HepG2 (cell line): Measurements from ENCODE around the gene PLK3. TPM values are rescaled to one million over a fixed set of nuclear protein-coding genes. Genes with fewer than 3 reads are reported as not detected.

Experiments
- DNMT1 ChIP-seq: sonication (generic); formaldehyde crosslinking; IDR thresholded peaks from 2 replicates; pipeline ENCODE4 v1.5.1; 2020; ENCODE audit warnings: mild to moderate bottlenecking, missing genetic modification reagents
- FOXP1 ChIP-seq, 2 experiments: fragments of 450-650 bp in 1 of 2; IDR thresholded peaks; 2 replicates each; pipeline ENCODE4 v1.6.1; 2017 to 2018; ENCODE audit warnings: antibody characterized with exemption in 1 of 2
- HHEX ChIP-seq: IDR thresholded peaks from 2 replicates; pipeline ENCODE4 v1.6.1; 2016; ENCODE audit warnings: control low read depth
- HOXA9 ChIP-seq: sonication (generic); formaldehyde crosslinking; IDR thresholded peaks from 2 replicates; pipeline ENCODE4 v1.8.1; 2022; ENCODE audit warnings: missing genetic modification reagents, mild to moderate bottlenecking, moderate library complexity, borderline replicate concordance
- MIER3 ChIP-seq: IDR thresholded peaks from 2 replicates; pipeline ENCODE4 v1.6.1; 2016; ENCODE audit warnings: missing compliant biosample characterization, borderline replicate concordance
- MZF1 ChIP-seq: sonication (generic); formaldehyde crosslinking; IDR thresholded peaks from 2 replicates; pipeline ENCODE4 v1.8.1; 2023; ENCODE audit warnings: mild to moderate bottlenecking, missing genetic modification reagents, borderline replicate concordance
- NFATC3 ChIP-seq: sonication (generic); formaldehyde crosslinking; IDR thresholded peaks from 2 replicates; pipeline ENCODE4 v1.5.1; 2020; ENCODE audit warnings: mild to moderate bottlenecking, missing genetic modification reagents
- PHF5A ChIP-seq: IDR thresholded peaks from one replicate; pipeline ENCODE4 v1.6.1; 2018; ENCODE audit warnings: low read depth, missing genetic modification reagents; ENCODE audit not compliant: unreplicated experiment
- TCF7 ChIP-seq: sonication (generic); IDR thresholded peaks from 2 replicates; pipeline ENCODE4 v1.6.1; 2016; ENCODE audit warnings: antibody characterized with exemption, low read depth
- ZC3H4 ChIP-seq: sonication (generic); formaldehyde crosslinking; IDR thresholded peaks from 2 replicates; pipeline ENCODE4 v1.4.0; 2020; ENCODE audit warnings: missing genetic modification reagents, borderline replicate concordance
- ZFP36L2 ChIP-seq: sonication (generic); formaldehyde crosslinking; IDR thresholded peaks from 2 replicates; pipeline ENCODE4 v1.4.0; 2020; ENCODE audit warnings: missing genetic modification reagents
- ZNF337 ChIP-seq: sonication (generic); formaldehyde crosslinking; IDR thresholded peaks from 2 replicates; pipeline ENCODE4 v1.5.1; 2020; ENCODE audit warnings: missing genetic modification reagents, low read depth, mild to moderate bottlenecking, borderline replicate concordance
- ZNF431 ChIP-seq: sonication (generic); formaldehyde crosslinking; IDR thresholded peaks from 2 replicates; pipeline ENCODE4 v1.9.0; 2022; ENCODE audit warnings: missing genetic modification reagents, low read depth, mild to moderate bottlenecking, borderline replicate concordance
- ZNF558 ChIP-seq: sonication (generic); formaldehyde crosslinking; IDR thresholded peaks from 2 replicates; pipeline ENCODE4 v1.9.0; 2022; ENCODE audit warnings: mild to moderate bottlenecking, missing genetic modification reagents, borderline replicate concordance
- ZNF713 ChIP-seq: sonication (generic); formaldehyde crosslinking; IDR thresholded peaks from 2 replicates; pipeline ENCODE4 v1.4.0; 2020; ENCODE audit warnings: mild to moderate bottlenecking, missing genetic modification reagents
- ZNF772 ChIP-seq: sonication (generic); formaldehyde crosslinking; IDR thresholded peaks from 2 replicates; pipeline ENCODE4 v1.5.0; 2020; ENCODE audit warnings: mild to moderate bottlenecking, missing genetic modification reagents
- polyA plus RNA-seq, 8 experiments: library from polyadenylated mRNA; depleted of rRNA in 3 of 8; stranded (reverse) in 7 of 8; unstranded in 1 of 8; fragments of >200 nt; fragmentation: Illumina TruSeq in 4 of 8; extraction: Trizol in 4 of 8; gene quantifications; 2 replicates each; pipeline versions ENCODE4 v1.2.1 to v1.2.3, GENCODE V29; 2011 to 2016; ENCODE audit warnings: low read depth in 4 of 8, missing spikeins in 1 of 8, mixed read lengths in 1 of 8; ENCODE audit not compliant: insufficient read depth in 1 of 8
- total RNA-seq, 5 experiments: library from RNA; depleted of rRNA; stranded (reverse); fragments of >200 nt; fragmentation: Illumina TruSeq; extraction: Trizol; gene quantifications; 2 replicates each; pipeline ENCODE4 v1.2.3, GENCODE V29; 2016; ENCODE audit warnings: low read depth in 1 of 5
- TF ChIP-seq, protein P1 (sequence below): IDR thresholded peaks from 2 replicates; pipeline ENCODE4 v1.6.1; 2012; ENCODE audit warnings: low read length, improper control_type of control experiment
- TF ChIP-seq, protein P2 (sequence below): IDR thresholded peaks from 2 replicates; pipeline ENCODE4 v1.6.1; 2016; ENCODE audit warnings: missing genetic modification reagents, missing compliant biosample characterization
- TF ChIP-seq, protein P3 (sequence below): IDR thresholded peaks from 2 replicates; pipeline ENCODE4 v1.6.1; 2016; ENCODE audit warnings: mild to moderate bottlenecking, missing biosample characterization, missing genetic modification reagents
- TF ChIP-seq, protein P4 (sequence below): sonication (generic); formaldehyde crosslinking; IDR thresholded peaks from 2 replicates; pipeline ENCODE4 v1.4.0; 2020; ENCODE audit warnings: missing genetic modification reagents
- TF ChIP-seq, protein P5 (sequence below): sonication (generic); formaldehyde crosslinking; IDR thresholded peaks from 2 replicates; pipeline ENCODE4 v1.5.0; 2020; ENCODE audit warnings: mild to moderate bottlenecking, missing genetic modification reagents

PLK3 gene
- total and polyA plus RNA-seq, 2 of the 13 experiments (the other 11 are each of a cell fraction or from before 2014, with no cell fraction given), result 9.8 to 16.9 TPM

DNA sequence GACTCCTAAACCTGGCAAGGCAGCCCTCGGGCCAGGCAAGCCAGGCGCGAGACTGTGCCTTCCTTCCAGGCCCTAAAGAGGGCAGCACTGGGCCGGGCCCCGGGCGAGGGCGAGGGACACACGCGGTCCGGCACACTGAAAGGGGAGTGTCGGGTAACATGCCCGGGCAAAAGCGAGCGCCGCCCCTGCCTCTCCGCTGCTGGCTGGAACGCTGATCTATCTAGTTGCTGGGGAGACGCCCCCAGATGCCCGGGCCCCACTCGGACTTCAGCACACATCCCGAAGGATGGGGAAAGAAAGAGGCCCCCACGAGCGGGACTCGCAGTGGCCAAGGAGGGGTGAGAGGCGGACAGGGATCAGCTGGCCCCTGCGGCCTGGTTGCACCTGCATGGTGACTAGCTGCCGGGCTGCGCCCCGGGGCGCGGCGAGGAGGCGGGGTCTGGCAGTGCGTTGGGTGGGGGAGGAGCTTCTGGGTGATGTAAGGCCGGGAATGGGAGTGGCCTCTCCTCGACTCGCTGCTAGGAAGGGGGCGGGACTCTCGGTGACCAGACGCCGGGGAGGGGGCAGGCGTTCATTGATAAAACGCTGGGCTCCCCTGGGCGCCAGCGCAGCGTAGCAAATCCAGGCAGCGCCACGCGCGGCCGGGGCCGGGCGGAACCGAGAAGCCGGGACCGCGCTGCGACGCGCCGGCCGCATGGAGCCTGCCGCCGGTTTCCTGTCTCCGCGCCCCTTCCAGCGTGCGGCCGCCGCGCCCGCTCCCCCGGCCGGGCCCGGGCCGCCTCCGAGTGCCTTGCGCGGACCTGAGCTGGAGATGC is at the start of gene PLK3 (continued):
- TF ChIP-seq, protein P1, sequence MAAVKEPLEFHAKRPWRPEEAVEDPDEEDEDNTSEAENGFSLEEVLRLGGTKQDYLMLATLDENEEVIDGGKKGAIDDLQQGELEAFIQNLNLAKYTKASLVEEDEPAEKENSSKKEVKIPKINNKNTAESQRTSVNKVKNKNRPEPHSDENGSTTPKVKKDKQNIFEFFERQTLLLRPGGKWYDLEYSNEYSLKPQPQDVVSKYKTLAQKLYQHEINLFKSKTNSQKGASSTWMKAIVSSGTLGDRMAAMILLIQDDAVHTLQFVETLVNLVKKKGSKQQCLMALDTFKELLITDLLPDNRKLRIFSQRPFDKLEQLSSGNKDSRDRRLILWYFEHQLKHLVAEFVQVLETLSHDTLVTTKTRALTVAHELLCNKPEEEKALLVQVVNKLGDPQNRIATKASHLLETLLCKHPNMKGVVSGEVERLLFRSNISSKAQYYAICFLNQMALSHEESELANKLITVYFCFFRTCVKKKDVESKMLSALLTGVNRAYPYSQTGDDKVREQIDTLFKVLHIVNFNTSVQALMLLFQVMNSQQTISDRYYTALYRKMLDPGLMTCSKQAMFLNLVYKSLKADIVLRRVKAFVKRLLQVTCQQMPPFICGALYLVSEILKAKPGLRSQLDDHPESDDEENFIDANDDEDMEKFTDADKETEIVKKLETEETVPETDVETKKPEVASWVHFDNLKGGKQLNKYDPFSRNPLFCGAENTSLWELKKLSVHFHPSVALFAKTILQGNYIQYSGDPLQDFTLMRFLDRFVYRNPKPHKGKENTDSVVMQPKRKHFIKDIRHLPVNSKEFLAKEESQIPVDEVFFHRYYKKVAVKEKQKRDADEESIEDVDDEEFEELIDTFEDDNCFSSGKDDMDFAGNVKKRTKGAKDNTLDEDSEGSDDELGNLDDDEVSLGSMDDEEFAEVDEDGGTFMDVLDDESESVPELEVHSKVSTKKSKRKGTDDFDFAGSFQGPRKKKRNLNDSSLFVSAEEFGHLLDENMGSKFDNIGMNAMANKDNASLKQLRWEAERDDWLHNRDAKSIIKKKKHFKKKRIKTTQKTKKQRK, result no peak
- TF ChIP-seq ZNF713 (CRISPR knock-in tag) (0 out of 2 replicates have a peak, but pooled peaks have one; percentile 71), ZFP36L2 (CRISPR knock-in tag) (no peak), ZNF772 (CRISPR knock-in tag) (no peak; the same call in 1 of the 2 replicates), TCF7 (no peak), ZNF337 (CRISPR knock-in tag) (no peak), PHF5A (CRISPR knock-in tag) (no peak), ZNF431 (CRISPR knock-in tag) (peak; percentile 65; the same call in 1 of the 2 replicates), FOXP1 (IDR thresholded peaks at IDR 0.05) (no peak), FOXP1 (CRISPR knock-in tag; IDR thresholded peaks at IDR 0.05) (no peak; the same call in 1 of the 2 replicates), HOXA9 (CRISPR knock-in tag) (peak; percentile 57; the same call in 1 of the 2 replicates), MIER3 (CRISPR knock-in tag) (peak; percentile 59; the same call in 1 of the 2 replicates), NFATC3 (CRISPR knock-in tag) (no peak), MZF1 (no peak), ZNF558 (CRISPR knock-in tag) (peak; percentile 55; the same call in 1 of the 2 replicates), ZC3H4 (CRISPR knock-in tag) (no peak), DNMT1 (no peak), HHEX (CRISPR knock-in tag) (no peak)
- TF ChIP-seq, protein P2, sequence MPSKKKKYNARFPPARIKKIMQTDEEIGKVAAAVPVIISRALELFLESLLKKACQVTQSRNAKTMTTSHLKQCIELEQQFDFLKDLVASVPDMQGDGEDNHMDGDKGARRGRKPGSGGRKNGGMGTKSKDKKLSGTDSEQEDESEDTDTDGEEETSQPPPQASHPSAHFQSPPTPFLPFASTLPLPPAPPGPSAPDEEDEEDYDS, result peak; percentile 97
- TF ChIP-seq, protein P3, sequence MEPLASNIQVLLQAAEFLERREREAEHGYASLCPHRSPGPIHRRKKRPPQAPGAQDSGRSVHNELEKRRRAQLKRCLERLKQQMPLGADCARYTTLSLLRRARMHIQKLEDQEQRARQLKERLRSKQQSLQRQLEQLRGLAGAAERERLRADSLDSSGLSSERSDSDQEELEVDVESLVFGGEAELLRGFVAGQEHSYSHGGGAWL, result peak; percentile 86
- TF ChIP-seq, protein P4, sequence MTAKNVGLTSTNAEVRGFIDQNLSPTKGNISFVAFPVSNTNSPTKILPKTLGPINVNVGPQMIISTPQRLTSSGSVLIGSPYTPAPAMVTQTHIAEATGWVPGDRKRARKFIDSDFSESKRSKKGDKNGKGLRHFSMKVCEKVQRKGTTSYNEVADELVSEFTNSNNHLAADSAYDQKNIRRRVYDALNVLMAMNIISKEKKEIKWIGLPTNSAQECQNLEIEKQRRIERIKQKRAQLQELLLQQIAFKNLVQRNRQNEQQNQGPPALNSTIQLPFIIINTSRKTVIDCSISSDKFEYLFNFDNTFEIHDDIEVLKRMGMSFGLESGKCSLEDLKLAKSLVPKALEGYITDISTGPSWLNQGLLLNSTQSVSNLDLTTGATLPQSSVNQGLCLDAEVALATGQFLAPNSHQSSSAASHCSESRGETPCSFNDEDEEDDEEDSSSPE (CRISPR knock-in tag), result peak; percentile 77
- TF ChIP-seq, protein P5, sequence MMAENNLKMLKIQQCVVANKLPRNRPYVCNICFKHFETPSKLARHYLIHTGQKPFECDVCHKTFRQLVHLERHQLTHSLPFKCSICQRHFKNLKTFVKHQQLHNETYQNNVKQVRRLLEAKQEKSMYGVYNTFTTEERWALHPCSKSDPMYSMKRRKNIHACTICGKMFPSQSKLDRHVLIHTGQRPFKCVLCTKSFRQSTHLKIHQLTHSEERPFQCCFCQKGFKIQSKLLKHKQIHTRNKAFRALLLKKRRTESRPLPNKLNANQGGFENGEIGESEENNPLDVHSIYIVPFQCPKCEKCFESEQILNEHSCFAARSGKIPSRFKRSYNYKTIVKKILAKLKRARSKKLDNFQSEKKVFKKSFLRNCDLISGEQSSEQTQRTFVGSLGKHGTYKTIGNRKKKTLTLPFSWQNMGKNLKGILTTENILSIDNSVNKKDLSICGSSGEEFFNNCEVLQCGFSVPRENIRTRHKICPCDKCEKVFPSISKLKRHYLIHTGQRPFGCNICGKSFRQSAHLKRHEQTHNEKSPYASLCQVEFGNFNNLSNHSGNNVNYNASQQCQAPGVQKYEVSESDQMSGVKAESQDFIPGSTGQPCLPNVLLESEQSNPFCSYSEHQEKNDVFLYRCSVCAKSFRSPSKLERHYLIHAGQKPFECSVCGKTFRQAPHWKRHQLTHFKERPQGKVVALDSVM (CRISPR knock-in tag), result peak; percentile 74; the same call in 1 of the 2 replicates
